SK-N-SH (cell line): ENCODE data around the gene PPP2R5E.

ENCODE experiments used
- EP300 ChIP-seq, 2 experiments: IDR thresholded peaks; 2 replicates each; pipeline versions ENCODE4 v1.4.0 to v1.6.1; 2012; ENCODE audit warnings: borderline replicate concordance in 1 of 2, low read depth in 1 of 2, low read length in 1 of 2
- EZH2phosphoT487 ChIP-seq: fragments of 200-600 bp; sonication (generic); IDR thresholded peaks from 2 replicates; pipeline ENCODE4 v1.6.1; 2017; ENCODE audit warnings: low read depth, mixed run types, mild to moderate bottlenecking, antibody characterized with exemption, moderate library complexity, borderline replicate concordance
- NFIC ChIP-seq: IDR thresholded peaks from 2 replicates; pipeline ENCODE4 v1.4.0; 2012; ENCODE audit warnings: borderline replicate concordance
- TF ChIP-seq, protein P1 (sequence below): fragments of 200-600 bp; sonication (generic); IDR thresholded peaks from 2 replicates; pipeline ENCODE4 v1.6.1; 2017; ENCODE audit warnings: antibody characterized with exemption, mild to moderate bottlenecking, moderate library complexity

DNA sequence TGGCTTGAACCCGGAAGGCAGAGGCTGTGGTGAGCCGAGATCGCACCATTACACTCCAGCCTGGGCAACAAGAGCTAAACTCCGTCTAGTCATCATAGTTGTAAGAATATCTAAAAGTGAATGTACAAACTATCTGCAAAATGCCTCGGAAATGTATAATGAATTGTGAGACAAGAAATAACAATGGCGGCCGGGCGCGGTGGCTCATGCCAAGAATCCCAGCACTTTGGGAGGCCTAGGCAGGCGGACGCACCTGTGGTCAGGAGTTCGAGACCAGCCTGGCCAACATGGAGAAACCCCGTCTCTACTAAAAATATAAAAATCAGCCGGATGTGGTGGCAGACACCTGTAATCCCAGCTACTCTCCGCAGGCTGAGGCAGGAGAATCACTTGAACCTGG, 9.7 kb downstream of the PPP2R5E start:
- TF ChIP-seq EP300 (IDR thresholded peaks at IDR 0.05; ENCODE audit: borderline replicate concordance in 1 of 2, low read depth in 1 of 2, low read length in 1 of 2) (no peak), EZH2phosphoT487 (no peak), NFIC (no peak)
- TF ChIP-seq, protein P1, sequence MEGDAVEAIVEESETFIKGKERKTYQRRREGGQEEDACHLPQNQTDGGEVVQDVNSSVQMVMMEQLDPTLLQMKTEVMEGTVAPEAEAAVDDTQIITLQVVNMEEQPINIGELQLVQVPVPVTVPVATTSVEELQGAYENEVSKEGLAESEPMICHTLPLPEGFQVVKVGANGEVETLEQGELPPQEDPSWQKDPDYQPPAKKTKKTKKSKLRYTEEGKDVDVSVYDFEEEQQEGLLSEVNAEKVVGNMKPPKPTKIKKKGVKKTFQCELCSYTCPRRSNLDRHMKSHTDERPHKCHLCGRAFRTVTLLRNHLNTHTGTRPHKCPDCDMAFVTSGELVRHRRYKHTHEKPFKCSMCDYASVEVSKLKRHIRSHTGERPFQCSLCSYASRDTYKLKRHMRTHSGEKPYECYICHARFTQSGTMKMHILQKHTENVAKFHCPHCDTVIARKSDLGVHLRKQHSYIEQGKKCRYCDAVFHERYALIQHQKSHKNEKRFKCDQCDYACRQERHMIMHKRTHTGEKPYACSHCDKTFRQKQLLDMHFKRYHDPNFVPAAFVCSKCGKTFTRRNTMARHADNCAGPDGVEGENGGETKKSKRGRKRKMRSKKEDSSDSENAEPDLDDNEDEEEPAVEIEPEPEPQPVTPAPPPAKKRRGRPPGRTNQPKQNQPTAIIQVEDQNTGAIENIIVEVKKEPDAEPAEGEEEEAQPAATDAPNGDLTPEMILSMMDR, result no peak
